MM.1S (cell line): ENCODE measurements around the gene NACAD.

Experiments
- DNase-seq: peaks from one replicate; pipeline ENCODE4 v3.0.0-alpha.2; 2015
- H2AFZ ChIP-seq: fragments of 300-600 bp; sonication (generic); 2 replicates; pipeline ENCODE4 v1.6.0; 2016; ENCODE audit warnings: antibody characterized with exemption, low read length
- H3F3A ChIP-seq: fragments of 300-600 bp; sonication (generic); 2 replicates; pipeline ENCODE4 v1.6.1; 2016; ENCODE audit warnings: mild to moderate bottlenecking, antibody characterized with exemption, low read length, moderate library complexity, mixed read lengths; ENCODE audit not compliant: insufficient read depth
- H3K27ac ChIP-seq: fragments of 300-600 bp; sonication (generic); 2 replicates; pipeline ENCODE4 v1.5.1; 2016; ENCODE audit warnings: mild to moderate bottlenecking, low read length
- H3K27me3 ChIP-seq: fragments of 300-600 bp; sonication (generic); replicated peaks from 2 replicates; pipeline ENCODE4 v1.6.0; 2016; ENCODE audit warnings: low read length; ENCODE audit not compliant: insufficient read depth
- H3K36me3 ChIP-seq: fragments of 300-600 bp; sonication (generic); replicated peaks from 2 replicates; pipeline ENCODE4 v1.6.1; 2016; ENCODE audit warnings: mild to moderate bottlenecking, low read length, mixed read lengths; ENCODE audit not compliant: insufficient read depth
- H3K4me1 ChIP-seq: fragments of 300-600 bp; sonication (generic); 2 replicates; pipeline ENCODE4 v1.6.1; 2016; ENCODE audit warnings: low read length, mixed read lengths
- H3K4me2 ChIP-seq: fragments of 300-600 bp; sonication (generic); 2 replicates; pipeline ENCODE4 v1.6.0; 2016; ENCODE audit warnings: low read depth, low read length
- H3K4me3 ChIP-seq: fragments of 300-600 bp; sonication (generic); 2 replicates; pipeline ENCODE4 v1.5.1; 2016; ENCODE audit warnings: low read length, mixed read lengths
- H3K79me2 ChIP-seq: fragments of 300-600 bp; sonication (generic); 2 replicates; pipeline ENCODE4 v1.6.1; 2016; ENCODE audit warnings: mixed run types, low read length, mixed read lengths
- H3K9ac ChIP-seq: fragments of 300-600 bp; sonication (generic); 2 replicates; pipeline ENCODE4 v1.6.1; 2016; ENCODE audit warnings: low read length, mixed read lengths
- H3K9me2 ChIP-seq: fragments of 300-600 bp; sonication (generic); replicated peaks from 2 replicates; pipeline ENCODE4 v1.6.1; 2016; ENCODE audit warnings: mild to moderate bottlenecking, low read length, mixed read lengths; ENCODE audit not compliant: insufficient read depth
- H3K9me3 ChIP-seq: fragments of 300-600 bp; sonication (generic); replicated peaks from 2 replicates; pipeline ENCODE4 v1.6.1; 2016; ENCODE audit warnings: mild to moderate bottlenecking, low read length, mixed read lengths; ENCODE audit not compliant: insufficient read depth
- H4K20me1 ChIP-seq: fragments of 300-600 bp; sonication (generic); 2 replicates; pipeline ENCODE4 v1.6.1; 2016; ENCODE audit warnings: mild to moderate bottlenecking, low read length, moderate library complexity, mixed read lengths; ENCODE audit not compliant: insufficient read depth
- CTCF ChIP-seq: fragments of 300-600 bp; sonication (generic); IDR thresholded peaks from 2 replicates; pipeline ENCODE4 v1.5.1; 2016; ENCODE audit warnings: antibody characterized with exemption, low read length, mixed read lengths
- EZH2 ChIP-seq: fragments of 300-600 bp; sonication (generic); optimal IDR thresholded peaks from 2 replicates; pipeline ENCODE3; 2017; ENCODE audit warnings: low read depth, mild to moderate bottlenecking, antibody characterized with exemption, low read length, mixed read lengths
- EZH2phosphoT487 ChIP-seq: fragments of 300-600 bp; sonication (generic); IDR thresholded peaks from 2 replicates; pipeline ENCODE4 v1.6.1; 2018; ENCODE audit warnings: antibody characterized with exemption, low read length

Gene NACAD

GRCh38 chr7:45126920-45127319 is 38.2 kb upstream of the NACAD start:
- H3K4me3 ChIP-seq, result no peak overlapping the region
- H3K27me3 ChIP-seq, result no peaks in the 10 kb centered on the region
- H3F3A ChIP-seq, result no peaks in the 10 kb centered on the region
- H3K27ac ChIP-seq, result no peak overlapping the region
- H3K79me2 ChIP-seq, result no peaks in the 10 kb centered on the region
- TF ChIP-seq EZH2phosphoT487 (no peak), CTCF (no peak), EZH2 (no peak)
- no peaks in the 10 kb centered on the region for H4K20me1 ChIP-seq
- H3K9me2 ChIP-seq, result no peaks in the 10 kb centered on the region
- DNase-seq, result no peak
- H2AFZ ChIP-seq, result no peak overlapping the region
- H3K9ac ChIP-seq, result no peak overlapping the region
- no peaks in the 10 kb centered on the region for H3K9me3 ChIP-seq
- H3K36me3 ChIP-seq, result no peaks in the 10 kb centered on the region
- H3K4me2 ChIP-seq, result no peak overlapping the region
- peaks cover 7% of the 10 kb centered on the region for H3K4me1 ChIP-seq

GRCh38 chr7:45126201-45126600 is 37.4 kb upstream of the NACAD start:
- Histone ChIP-seq H3K4me2 (no peak overlapping the region), H3K36me3 (no peaks in the 10 kb centered on the region), H3K27me3 (no peaks in the 10 kb centered on the region), H3K9me2 (no peaks in the 10 kb centered on the region), H3K79me2 (no peaks in the 10 kb centered on the region), H3K9ac (no peak overlapping the region), H3K27ac (no peak overlapping the region), H2AFZ (no peak overlapping the region), H3K4me3 (no peak overlapping the region), H3K4me1 (peaks cover 7% of the 10 kb centered on the region), H3K9me3 (no peaks in the 10 kb centered on the region), H3F3A (no peaks in the 10 kb centered on the region), H4K20me1 (no peaks in the 10 kb centered on the region)
- DNase-seq, result no peak
- TF ChIP-seq CTCF (no peak), EZH2 (no peak), EZH2phosphoT487 (no peak)

- H3K27me3 ChIP-seq, result no peaks in the 10 kb centered on the region
- H3K9ac ChIP-seq, result no peak overlapping the region
- no peak overlapping the region for H3K4me3 ChIP-seq
- H3K9me3 ChIP-seq, result no peaks in the 10 kb centered on the region
- no peaks in the 10 kb centered on the region for H3K36me3 ChIP-seq
- no peak overlapping the region for H3K27ac ChIP-seq
- TF ChIP-seq CTCF, result no peak
- TF ChIP-seq EZH2phosphoT487, result no peak
- TF ChIP-seq EZH2, result no peak
- H3K4me1 ChIP-seq, result peaks cover 7% of the 10 kb centered on the region
- no peaks in the 10 kb centered on the region for H3K79me2 ChIP-seq
- H2AFZ ChIP-seq, result no peak overlapping the region
- no peak overlapping the region for H3K4me2 ChIP-seq
- DNase-seq, result no peak
- no peaks in the 10 kb centered on the region for H4K20me1 ChIP-seq
- no peaks in the 10 kb centered on the region for H3K9me2 ChIP-seq
- H3F3A ChIP-seq, result no peaks in the 10 kb centered on the region
Observed at GRCh38 chr7:45125193-45125904, 36.6 kb upstream of the NACAD start.
